Thyroid gland (tissue), 4 donors: ENCODE results near the gene ANAPC2.

Source experiments
- POLR2A ChIP-seq, 2 donors: fragments of 450-650 bp; IDR thresholded peaks; one replicate each; pipeline ENCODE4 v1.6.1; 2017; ENCODE audit warnings: antibody characterized with exemption in 2 of 2, mild to moderate bottlenecking in 2 of 2, moderate library complexity in 1 of 2
- TF ChIP-seq, protein P1 (sequence below), 6 experiments: fragments of 200-600 bp in 3 of 6; fragments of 450-650 bp in 3 of 6; sonication (generic) in 3 of 6; IDR thresholded peaks; one replicate each; pipeline ENCODE4 v1.5.1; 2016 to 2019; ENCODE audit warnings: antibody characterized with exemption in 6 of 6, mild to moderate bottlenecking in 2 of 6, inconsistent platforms in 1 of 6, moderate library complexity in 1 of 6

DNA sequence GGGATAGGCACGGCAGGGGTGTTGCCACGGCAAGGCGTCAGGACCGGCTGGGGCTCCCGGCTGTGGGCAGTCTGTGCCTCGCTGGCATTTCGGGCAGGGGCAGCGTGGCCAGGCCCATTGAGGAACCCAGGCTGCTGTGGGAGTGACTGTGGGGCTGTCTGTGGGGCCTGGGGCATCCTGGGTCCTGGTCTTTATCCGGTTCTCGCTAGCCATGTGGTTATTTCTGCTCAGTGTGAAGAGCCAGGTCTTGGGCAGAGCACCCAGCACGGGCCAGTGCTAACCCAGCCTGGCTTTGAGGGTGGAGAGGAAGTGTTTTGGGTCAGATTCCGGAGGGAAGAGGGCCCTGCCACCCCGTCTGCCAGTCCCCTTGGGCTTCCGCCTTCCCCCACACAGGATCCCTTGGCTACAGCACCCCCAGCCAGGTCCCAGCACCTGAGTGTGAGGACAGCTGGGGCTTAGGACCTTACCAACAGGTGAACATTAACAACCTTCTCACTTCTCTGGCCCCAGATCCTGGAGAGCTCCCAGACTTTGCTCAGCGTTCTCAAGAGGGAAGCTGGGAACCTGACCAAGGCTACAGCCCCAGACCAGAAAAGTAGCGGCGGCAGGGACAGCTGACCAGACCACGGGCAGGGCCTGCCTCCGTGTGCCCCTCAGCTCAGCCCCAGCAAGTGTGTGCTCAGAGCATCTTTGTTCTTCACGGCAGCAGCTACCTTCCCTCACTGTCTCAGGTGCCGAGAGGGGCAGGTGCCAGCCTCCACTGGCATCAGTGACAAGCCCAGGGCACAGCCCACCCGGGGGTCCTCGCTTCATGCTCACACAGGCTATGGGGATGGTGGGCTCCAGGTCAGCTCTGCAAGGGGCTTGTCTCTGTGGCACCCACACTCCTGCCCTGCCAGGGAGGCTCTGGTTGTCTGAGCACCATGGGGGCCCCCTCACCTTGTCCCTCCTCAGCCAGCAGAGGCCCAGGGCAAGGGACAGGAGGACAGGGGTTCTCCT, 1.2 kb upstream of the ANAPC2 start:
- TF ChIP-seq, protein P1, sequence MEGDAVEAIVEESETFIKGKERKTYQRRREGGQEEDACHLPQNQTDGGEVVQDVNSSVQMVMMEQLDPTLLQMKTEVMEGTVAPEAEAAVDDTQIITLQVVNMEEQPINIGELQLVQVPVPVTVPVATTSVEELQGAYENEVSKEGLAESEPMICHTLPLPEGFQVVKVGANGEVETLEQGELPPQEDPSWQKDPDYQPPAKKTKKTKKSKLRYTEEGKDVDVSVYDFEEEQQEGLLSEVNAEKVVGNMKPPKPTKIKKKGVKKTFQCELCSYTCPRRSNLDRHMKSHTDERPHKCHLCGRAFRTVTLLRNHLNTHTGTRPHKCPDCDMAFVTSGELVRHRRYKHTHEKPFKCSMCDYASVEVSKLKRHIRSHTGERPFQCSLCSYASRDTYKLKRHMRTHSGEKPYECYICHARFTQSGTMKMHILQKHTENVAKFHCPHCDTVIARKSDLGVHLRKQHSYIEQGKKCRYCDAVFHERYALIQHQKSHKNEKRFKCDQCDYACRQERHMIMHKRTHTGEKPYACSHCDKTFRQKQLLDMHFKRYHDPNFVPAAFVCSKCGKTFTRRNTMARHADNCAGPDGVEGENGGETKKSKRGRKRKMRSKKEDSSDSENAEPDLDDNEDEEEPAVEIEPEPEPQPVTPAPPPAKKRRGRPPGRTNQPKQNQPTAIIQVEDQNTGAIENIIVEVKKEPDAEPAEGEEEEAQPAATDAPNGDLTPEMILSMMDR (IDR thresholded peaks at IDR 0.05) = no peak
- no peak for TF ChIP-seq POLR2A (IDR thresholded peaks at IDR 0.05)
